MM.1S (cell line): ENCODE measurements around the gene MFGE8.

Experiments used
- DNase-seq: peaks from one replicate; pipeline ENCODE4 v3.0.0-alpha.2; 2015
- H2AFZ ChIP-seq: fragments of 300-600 bp; sonication (generic); 2 replicates; pipeline ENCODE4 v1.6.0; 2016; ENCODE audit warnings: antibody characterized with exemption, low read length
- H3F3A ChIP-seq: fragments of 300-600 bp; sonication (generic); 2 replicates; pipeline ENCODE4 v1.6.1; 2016; ENCODE audit warnings: mild to moderate bottlenecking, antibody characterized with exemption, low read length, moderate library complexity, mixed read lengths; ENCODE audit not compliant: insufficient read depth
- H3K27ac ChIP-seq: fragments of 300-600 bp; sonication (generic); 2 replicates; pipeline ENCODE4 v1.5.1; 2016; ENCODE audit warnings: mild to moderate bottlenecking, low read length
- H3K27me3 ChIP-seq: fragments of 300-600 bp; sonication (generic); replicated peaks from 2 replicates; pipeline ENCODE4 v1.6.0; 2016; ENCODE audit warnings: low read length; ENCODE audit not compliant: insufficient read depth
- H3K36me3 ChIP-seq: fragments of 300-600 bp; sonication (generic); replicated peaks from 2 replicates; pipeline ENCODE4 v1.6.1; 2016; ENCODE audit warnings: mild to moderate bottlenecking, low read length, mixed read lengths; ENCODE audit not compliant: insufficient read depth
- H3K4me1 ChIP-seq: fragments of 300-600 bp; sonication (generic); 2 replicates; pipeline ENCODE4 v1.6.1; 2016; ENCODE audit warnings: low read length, mixed read lengths
- H3K4me2 ChIP-seq: fragments of 300-600 bp; sonication (generic); 2 replicates; pipeline ENCODE4 v1.6.0; 2016; ENCODE audit warnings: low read depth, low read length
- H3K4me3 ChIP-seq: fragments of 300-600 bp; sonication (generic); 2 replicates; pipeline ENCODE4 v1.5.1; 2016; ENCODE audit warnings: low read length, mixed read lengths
- H3K79me2 ChIP-seq: fragments of 300-600 bp; sonication (generic); 2 replicates; pipeline ENCODE4 v1.6.1; 2016; ENCODE audit warnings: mixed run types, low read length, mixed read lengths
- H3K9ac ChIP-seq: fragments of 300-600 bp; sonication (generic); 2 replicates; pipeline ENCODE4 v1.6.1; 2016; ENCODE audit warnings: low read length, mixed read lengths
- H3K9me2 ChIP-seq: fragments of 300-600 bp; sonication (generic); replicated peaks from 2 replicates; pipeline ENCODE4 v1.6.1; 2016; ENCODE audit warnings: mild to moderate bottlenecking, low read length, mixed read lengths; ENCODE audit not compliant: insufficient read depth
- H3K9me3 ChIP-seq: fragments of 300-600 bp; sonication (generic); replicated peaks from 2 replicates; pipeline ENCODE4 v1.6.1; 2016; ENCODE audit warnings: mild to moderate bottlenecking, low read length, mixed read lengths; ENCODE audit not compliant: insufficient read depth
- H4K20me1 ChIP-seq: fragments of 300-600 bp; sonication (generic); 2 replicates; pipeline ENCODE4 v1.6.1; 2016; ENCODE audit warnings: mild to moderate bottlenecking, low read length, moderate library complexity, mixed read lengths; ENCODE audit not compliant: insufficient read depth
- CTCF ChIP-seq: fragments of 300-600 bp; sonication (generic); IDR thresholded peaks from 2 replicates; pipeline ENCODE4 v1.5.1; 2016; ENCODE audit warnings: antibody characterized with exemption, low read length, mixed read lengths
- EZH2 ChIP-seq: fragments of 300-600 bp; sonication (generic); optimal IDR thresholded peaks from 2 replicates; pipeline ENCODE3; 2017; ENCODE audit warnings: low read depth, mild to moderate bottlenecking, antibody characterized with exemption, low read length, mixed read lengths
- EZH2phosphoT487 ChIP-seq: fragments of 300-600 bp; sonication (generic); IDR thresholded peaks from 2 replicates; pipeline ENCODE4 v1.6.1; 2018; ENCODE audit warnings: antibody characterized with exemption, low read length

MFGE8 gene

GRCh38 chr15:88920186-88920891, 7.2 kb upstream of the MFGE8 start:
- H3K9me2 ChIP-seq = no peaks in the 10 kb centered on the region
- no peak overlapping the region for H3K9ac ChIP-seq
- no peak overlapping the region for H2AFZ ChIP-seq
- H3K4me3 ChIP-seq = no peak overlapping the region
- TF ChIP-seq EZH2 (no peak), CTCF (no peak)
- no peaks in the 10 kb centered on the region for H3K36me3 ChIP-seq
- H3K79me2 ChIP-seq = no peaks in the 10 kb centered on the region
- no peaks in the 10 kb centered on the region for H3K9me3 ChIP-seq
- H4K20me1 ChIP-seq = no peaks in the 10 kb centered on the region
- H3K27ac ChIP-seq = no peak overlapping the region
- H3K4me2 ChIP-seq = no peak overlapping the region
- H3K27me3 ChIP-seq = no peaks in the 10 kb centered on the region
- H3F3A ChIP-seq = no peaks in the 10 kb centered on the region
- H3K4me1 ChIP-seq = no peaks in the 10 kb centered on the region
- no peak for DNase-seq

GRCh38 chr15:88918738-88919137, 5.6 kb upstream of the MFGE8 start:
- Histone ChIP-seq H3K4me1 (no peaks in the 10 kb centered on the region), H3K4me2 (no peak overlapping the region), H3K36me3 (no peaks in the 10 kb centered on the region), H3K9me3 (no peaks in the 10 kb centered on the region), H3K27me3 (no peaks in the 10 kb centered on the region), H3K79me2 (no peaks in the 10 kb centered on the region), H3K4me3 (no peak overlapping the region), H3K27ac (no peak overlapping the region), H3F3A (no peaks in the 10 kb centered on the region), H3K9ac (no peak overlapping the region), H4K20me1 (no peaks in the 10 kb centered on the region), H2AFZ (no peak overlapping the region), H3K9me2 (no peaks in the 10 kb centered on the region)
- DNase-seq = no peak
- TF ChIP-seq CTCF (no peak), EZH2phosphoT487 (no peak), EZH2 (no peak)

GRCh38 chr15:88917760-88918159, 4.6 kb upstream of the MFGE8 start:
- Histone ChIP-seq H3K27ac (no peak overlapping the region), H4K20me1 (no peaks in the 10 kb centered on the region), H3K79me2 (no peaks in the 10 kb centered on the region), H3K9me3 (no peaks in the 10 kb centered on the region), H3K9me2 (no peaks in the 10 kb centered on the region), H3K9ac (no peak overlapping the region), H3K4me1 (no peaks in the 10 kb centered on the region), H3F3A (no peaks in the 10 kb centered on the region), H2AFZ (no peak overlapping the region), H3K4me2 (no peak overlapping the region), H3K36me3 (no peaks in the 10 kb centered on the region), H3K4me3 (no peak overlapping the region), H3K27me3 (no peaks in the 10 kb centered on the region)
- DNase-seq = no peak
- TF ChIP-seq EZH2phosphoT487 (no peak), CTCF (no peak), EZH2 (no peak)
